GM18511 (cell line): ENCODE results near the gene NBAS.

Experiments
- ATAC-seq: cut with Tn5 transposase; IDR thresholded peaks from one replicate; pipeline ENCODE4 v1.9.1; 2021; ENCODE audit warnings: mild to moderate bottlenecking, moderate library complexity; ENCODE audit not compliant: unreplicated experiment

The NBAS gene

DNA sequence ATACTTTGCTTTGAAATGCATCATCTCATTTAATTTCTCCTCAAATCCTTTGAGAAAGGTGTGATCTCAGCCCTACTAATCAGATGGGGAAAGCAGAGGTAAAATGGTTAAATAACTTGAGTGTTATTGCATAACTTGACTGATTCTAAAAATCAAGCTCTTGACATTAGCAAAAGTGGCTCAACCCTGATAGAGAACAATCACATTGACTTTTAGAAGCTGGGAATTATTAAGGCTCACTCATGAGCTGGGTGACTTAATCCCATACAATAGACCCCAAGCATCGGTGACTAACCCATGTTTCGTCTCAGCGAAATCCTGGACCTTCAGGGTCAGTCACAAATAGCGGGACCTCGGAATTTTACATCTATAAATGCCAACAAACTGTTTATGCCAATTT is 378.9 kb downstream of the NBAS start:
- no peak for ATAC-seq

DNA sequence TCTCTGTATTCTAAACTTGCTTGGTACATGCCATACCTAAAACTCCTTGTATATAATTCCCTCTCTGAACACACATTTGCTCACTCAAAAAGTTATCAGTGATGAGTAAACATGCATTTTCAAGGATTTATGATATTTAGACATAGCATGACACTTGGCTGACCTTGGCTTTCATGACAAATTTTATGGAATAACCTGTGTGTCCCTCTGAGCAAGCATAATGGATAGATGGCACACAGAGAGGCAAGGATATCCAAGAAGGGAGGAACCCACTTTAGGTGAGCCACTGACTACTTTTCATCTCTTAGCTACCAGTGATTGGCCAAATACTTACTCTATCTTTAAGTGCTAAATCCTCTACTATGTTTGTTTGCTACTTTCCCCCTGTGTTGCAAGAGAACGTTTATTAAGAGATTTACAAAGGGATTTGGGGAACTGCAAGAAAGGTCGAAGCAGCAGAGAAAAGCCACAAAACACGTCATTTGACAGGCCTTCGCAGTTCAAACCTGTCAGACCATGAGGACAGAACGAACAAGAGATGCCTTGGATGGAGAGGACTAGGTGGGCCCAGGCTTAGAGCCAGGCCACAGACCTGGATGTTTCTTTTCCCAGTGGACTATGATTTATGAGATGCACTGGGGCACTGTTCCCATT is 379.9 kb downstream of the NBAS start:
- ATAC-seq: no peak

DNA sequence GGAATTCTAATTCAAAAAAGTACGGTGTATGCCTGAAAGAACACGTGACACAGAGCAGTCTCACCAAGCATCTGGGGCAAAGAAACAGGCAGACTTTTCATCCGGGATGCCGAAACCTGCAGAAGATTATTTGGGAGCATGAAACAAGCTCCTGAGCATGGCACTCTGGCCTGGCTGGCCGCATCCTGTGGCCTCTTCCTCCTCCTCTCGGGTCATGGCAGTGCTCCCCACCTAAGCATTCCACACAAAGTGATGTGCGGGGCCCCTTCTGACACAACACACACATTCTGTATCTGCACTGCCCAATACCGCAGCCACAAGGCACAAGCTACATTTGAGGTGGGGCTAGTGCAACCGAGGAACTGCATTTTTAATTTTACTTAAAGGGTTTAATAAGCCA is 380.8 kb downstream of the NBAS start:
- no peak for ATAC-seq

- no peak for ATAC-seq
These were observed 382.2 kb downstream of the NBAS start for GRCh38 chr2:15178946-15179345.

- peak; percentile 98 for ATAC-seq
These were observed 384.0 kb downstream of the NBAS start for GRCh38 chr2:15177103-15177502.

GRCh38 chr2:15176604-15177003 is 384.5 kb downstream of the NBAS start:
- no peak for ATAC-seq

DNA sequence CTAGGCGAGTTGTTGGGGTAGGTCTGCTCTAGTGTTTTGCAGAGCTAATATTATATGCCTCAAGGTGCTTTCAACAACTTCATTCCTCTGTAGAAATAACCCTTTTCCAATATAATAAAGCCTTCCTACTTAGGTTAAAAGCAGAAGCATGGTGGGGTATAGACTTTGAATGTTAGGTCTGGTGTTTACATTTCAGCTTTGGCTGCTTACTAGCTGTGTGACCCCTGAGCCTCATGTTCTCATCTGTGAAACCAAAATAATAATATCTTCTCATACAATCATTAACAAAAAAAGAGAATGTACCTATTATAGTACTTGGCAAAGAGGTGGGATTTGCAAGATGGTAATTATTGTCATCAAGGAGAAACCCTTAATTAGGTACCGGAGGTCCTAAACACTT is 386.6 kb downstream of the NBAS start:
- ATAC-seq: no peak

DNA sequence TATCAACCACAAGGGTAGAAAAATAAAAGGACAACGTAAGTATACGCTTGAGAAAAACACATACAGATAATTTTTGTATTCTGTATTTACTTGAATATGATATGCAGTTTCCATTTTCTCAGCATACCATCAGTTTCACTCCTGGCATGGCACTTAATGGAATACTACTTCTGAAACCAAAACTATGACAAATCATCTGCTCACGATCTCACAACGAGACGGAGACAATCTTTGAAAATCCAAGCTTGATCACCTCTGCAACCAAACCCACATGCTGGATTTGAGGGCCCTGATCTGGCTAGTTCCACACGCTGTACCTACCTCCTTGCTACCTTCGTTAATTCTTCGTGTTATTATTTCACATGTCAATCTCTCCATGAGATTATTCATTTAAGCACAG is 387.6 kb downstream of the NBAS start:
- no peak for ATAC-seq

DNA sequence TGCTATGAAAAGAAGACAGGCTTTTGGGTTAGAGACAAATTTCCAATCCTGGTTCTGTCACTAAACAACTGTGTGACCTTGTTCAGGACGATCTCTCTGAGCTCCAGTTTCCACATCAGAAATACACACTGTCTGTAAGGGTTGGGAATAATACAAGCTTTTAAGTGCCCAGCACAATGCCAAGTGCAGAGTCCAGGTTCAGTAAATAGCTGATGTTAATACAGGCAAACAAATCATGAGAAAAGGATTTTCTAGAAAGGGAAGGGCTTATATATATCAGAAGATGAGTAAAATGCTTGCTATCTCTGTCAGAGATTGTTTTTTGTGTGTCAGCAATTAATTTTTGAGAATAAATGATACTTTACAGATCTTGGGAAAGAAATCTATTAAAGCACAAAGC is 388.3 kb downstream of the NBAS start:
- ATAC-seq: no peak

DNA sequence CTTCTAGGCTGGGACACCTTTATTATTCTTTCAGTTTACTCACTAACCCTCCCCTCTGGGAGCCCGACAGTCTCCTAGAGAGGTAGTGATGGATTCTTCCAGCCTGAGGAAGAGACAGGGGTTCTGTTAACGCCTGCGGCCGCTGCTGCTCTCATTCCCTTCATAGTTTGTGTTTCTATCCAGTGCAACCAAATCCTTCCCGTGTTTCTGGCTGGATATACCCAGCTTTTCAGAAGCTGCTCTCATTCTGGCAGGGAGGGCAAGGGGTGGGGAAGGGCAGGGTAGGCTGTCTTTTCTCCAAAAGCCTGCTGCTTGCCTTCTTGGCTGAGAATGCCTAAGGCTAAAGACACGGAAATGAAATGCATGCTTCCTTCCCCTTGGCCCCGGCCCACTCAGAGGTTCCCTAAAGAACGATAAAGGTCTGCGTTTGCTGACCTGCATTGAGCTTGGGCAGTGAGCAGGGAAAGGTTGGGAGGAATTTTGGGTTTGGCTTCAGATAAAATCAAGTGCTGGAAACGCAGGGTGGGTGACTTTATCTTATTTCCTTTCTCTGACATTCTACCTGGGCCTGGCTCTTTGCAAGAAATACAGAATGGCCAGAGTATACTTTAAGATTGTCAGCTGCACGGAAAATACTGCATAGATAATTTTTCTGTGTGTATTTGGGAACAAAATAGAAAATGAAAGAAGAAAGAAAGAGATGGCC is 390.9 kb downstream of the NBAS start:
- ATAC-seq: no peak

GRCh38 chr2:15169326-15170069 is 391.6 kb downstream of the NBAS start:
- no peak for ATAC-seq

- ATAC-seq: no peak
These were observed 393.0 kb downstream of the NBAS start for GRCh38 chr2:15168116-15168515.

- ATAC-seq: no peak
These were observed 394.3 kb downstream of the NBAS start for GRCh38 chr2:15166878-15167277.

- no peak for ATAC-seq
These were observed 397.8 kb downstream of the NBAS start for GRCh38 chr2:15163326-15163725.

- ATAC-seq: no peak
These were observed 398.5 kb downstream of the NBAS start for GRCh38 chr2:15162620-15163019.

GRCh38 chr2:15160201-15160991 is 400.7 kb downstream of the NBAS start:
- no peak for ATAC-seq

DNA sequence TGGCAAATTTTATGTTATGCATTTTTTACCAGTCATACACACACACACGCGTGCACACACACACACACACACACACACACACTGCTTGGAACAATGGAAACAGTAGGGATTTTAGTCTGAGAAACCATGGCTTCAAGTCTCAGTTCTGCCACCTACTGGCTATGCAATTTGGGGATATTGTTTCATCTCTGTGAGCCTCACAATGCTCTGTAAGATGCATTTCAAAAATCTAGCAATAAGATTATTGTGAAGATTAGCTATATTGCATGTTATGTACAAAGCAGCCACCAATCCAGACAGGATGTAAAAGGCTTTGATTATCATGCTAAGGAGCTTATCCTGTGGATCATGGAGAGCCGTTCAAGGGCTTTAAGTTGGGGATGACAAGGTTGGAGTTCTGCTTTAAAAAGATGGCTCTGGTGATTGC is 401.4 kb downstream of the NBAS start:
- ATAC-seq: no peak

DNA sequence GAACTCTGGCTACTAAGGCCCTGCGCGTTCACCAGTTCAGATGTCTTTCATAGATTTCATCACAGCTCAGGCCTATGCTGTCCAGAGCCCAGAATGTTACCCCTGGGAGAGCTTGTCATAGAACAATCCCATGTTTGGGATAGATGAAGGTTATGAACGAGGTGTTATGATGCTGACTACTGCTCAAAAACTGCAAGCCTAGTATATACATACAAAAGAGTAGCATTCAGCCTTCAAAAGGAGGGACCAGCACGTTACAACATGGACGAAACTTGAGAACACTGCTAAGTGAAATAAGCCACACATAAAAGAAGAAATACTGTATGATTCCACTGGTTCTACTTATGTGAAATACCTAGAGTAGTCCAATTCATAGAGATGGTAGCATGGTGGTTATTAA is 401.9 kb downstream of the NBAS start:
- ATAC-seq: no peak

- no peak for ATAC-seq
These were observed 402.6 kb downstream of the NBAS start for GRCh38 chr2:15158532-15158931.

DNA sequence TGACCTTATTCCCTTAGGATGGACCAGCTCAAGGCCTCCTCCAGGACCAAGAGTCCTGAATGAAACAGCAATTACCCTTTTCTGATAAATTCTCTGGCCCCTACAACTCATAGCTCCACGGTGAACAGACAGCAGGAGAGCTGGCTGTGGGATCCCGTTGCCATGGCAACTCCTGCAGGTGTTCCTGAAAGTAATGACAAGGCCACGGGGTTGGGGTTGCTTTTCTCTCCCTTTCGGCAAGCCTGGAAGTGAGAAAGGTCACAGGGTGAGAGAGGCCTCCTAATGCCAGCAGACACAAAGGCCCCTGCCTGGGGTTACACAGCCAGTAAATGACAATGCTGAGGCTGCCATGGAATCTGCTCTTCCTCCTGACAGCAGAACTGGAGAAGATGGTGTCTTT is 403.0 kb downstream of the NBAS start:
- no peak for ATAC-seq

- ATAC-seq: no peak
These were observed 405.1 kb downstream of the NBAS start for GRCh38 chr2:15155959-15156574.
